Endothelial cell of umbilical vein (primary cell): ENCODE measurements around the gene ZBTB21. TPM values are rescaled to one million over a fixed set of nuclear protein-coding genes. Genes with fewer than 3 reads are reported as not detected.

Experiments
- BruUV-seq: library from RNA; stranded (reverse); fragments of 400-500 nt; replicated peaks from 2 replicates; lab custom pipeline; 2021; lab: Mats Ljungman, UMichigan
- CTCF ChIA-PET: fragments of 300-600, 350-600 bp; sonication (Branson Sonifier 250); formaldehyde crosslinking; loops from one replicate; lab custom pipeline; 2021; ENCODE audit warnings: antibody characterized with exemption, inconsistent platforms; lab: Charles Lee
- POLR2A ChIA-PET: fragments of 300-600, 350-600 bp; sonication (Branson Sonifier 250); formaldehyde crosslinking; loops from one replicate; lab custom pipeline; 2021; ENCODE audit warnings: antibody characterized with exemption, inconsistent platforms; lab: Charles Lee
- DNase-seq: peaks from one replicate; pipeline ENCODE4 v3.0.0-alpha.2; 2011; ENCODE audit warnings: low read depth, low spot score
- FAIRE-seq: peaks from 2 replicates; lab custom pipeline; 2011; peaks lifted over from hg19 to GRCh38; lab: Jason Lieb, UNC
- H2AFZ ChIP-seq: 2 replicates; pipeline ENCODE4 v1.6.0; 2012; ENCODE audit warnings: low read depth, low read length, control low read depth, inconsistent platforms
- H3K27ac ChIP-seq: 2 replicates; pipeline ENCODE4 v1.5.1; 2011; ENCODE audit warnings: low read depth, mild to moderate bottlenecking, control low read depth, low read length, moderate library complexity; ENCODE audit not compliant: insufficient read depth
- H3K27me3 ChIP-seq, 2 experiments: 2 replicates each; pipeline versions ENCODE4 v1.6.0 to v1.6.1; 2011; ENCODE audit warnings: low read length in 2 of 2, mixed read lengths in 1 of 2; ENCODE audit not compliant: control insufficient read depth in 2 of 2, insufficient read depth in 2 of 2
- H3K36me3 ChIP-seq, 2 experiments: 2 replicates in 1 of 2; 3 replicates in 1 of 2; pipeline ENCODE4 v1.5.1; 2011; ENCODE audit warnings: low read length in 2 of 2, mild to moderate bottlenecking in 1 of 2, moderate library complexity in 1 of 2; ENCODE audit not compliant: control insufficient read depth in 2 of 2, insufficient read depth in 2 of 2; ENCODE audit errors: extremely low read depth in 1 of 2
- H3K4me1 ChIP-seq: 3 replicates; pipeline ENCODE4 v1.5.1; 2011; ENCODE audit warnings: mild to moderate bottlenecking, low read length; ENCODE audit not compliant: control insufficient read depth, insufficient read depth; ENCODE audit errors: extremely low read depth
- H3K4me2 ChIP-seq: 2 replicates; pipeline ENCODE4 v1.6.1; 2011; ENCODE audit warnings: low read length, control low read depth, mixed read lengths; ENCODE audit not compliant: insufficient read depth
- H3K4me3 ChIP-seq, 3 experiments: fragments of 200-600 bp in 1 of 3; sonication (generic), shearing (Covaris generic) in 1 of 3; replicated peaks in 1 of 3; 2 replicates each; pipeline ENCODE4 v1.5.1; 2011 to 2016; ENCODE audit warnings: control low read depth in 3 of 3, low read length in 3 of 3, mild to moderate bottlenecking in 2 of 3, inconsistent platforms in 1 of 3, low read depth in 1 of 3, moderate library complexity in 1 of 3; ENCODE audit not compliant: insufficient read depth in 1 of 3
- H3K79me2 ChIP-seq: 2 replicates; pipeline ENCODE4 v1.6.0; 2012; ENCODE audit warnings: low read length, inconsistent platforms; ENCODE audit not compliant: control insufficient read depth, insufficient read depth
- H3K9ac ChIP-seq: replicated peaks from 2 replicates; pipeline ENCODE3; 2011; ENCODE audit warnings: low read length, control low read depth; ENCODE audit not compliant: insufficient read depth; ENCODE audit errors: extremely low read depth
- H3K9me1 ChIP-seq: replicated peaks from 3 replicates; pipeline ENCODE4 v1.6.0; 2011; ENCODE audit warnings: mild to moderate bottlenecking, low read length; ENCODE audit not compliant: control insufficient read depth, insufficient read depth; ENCODE audit errors: extremely low read depth
- H3K9me3 ChIP-seq: replicated peaks from 2 replicates; pipeline ENCODE4 v1.5.1; 2012; ENCODE audit warnings: low read length, inconsistent platforms; ENCODE audit not compliant: control insufficient read depth, insufficient read depth
- H4K20me1 ChIP-seq: replicated peaks from 2 replicates; pipeline ENCODE3; 2011; ENCODE audit warnings: mild to moderate bottlenecking, low read length; ENCODE audit not compliant: control insufficient read depth, insufficient read depth; ENCODE audit errors: extremely low read depth
- EZH2 ChIP-seq: IDR thresholded peaks from 2 replicates; pipeline ENCODE4 v1.6.1; 2012; ENCODE audit warnings: borderline replicate concordance, low read depth, mild to moderate bottlenecking, moderate library complexity, low read length, inconsistent platforms; ENCODE audit not compliant: severe bottlenecking
- FOS ChIP-seq: IDR thresholded peaks from 2 replicates; pipeline ENCODE4 v1.6.1; 2011; ENCODE audit warnings: mild to moderate bottlenecking, low read length, moderate library complexity, borderline replicate concordance; ENCODE audit not compliant: insufficient read depth
- GATA2 ChIP-seq: IDR thresholded peaks from 2 replicates; pipeline ENCODE4 v1.7.0; 2011; ENCODE audit warnings: low read depth, mild to moderate bottlenecking, moderate library complexity, mixed read lengths, low read length; ENCODE audit not compliant: insufficient read length, insufficient read depth
- JUN ChIP-seq: IDR thresholded peaks from 2 replicates; pipeline ENCODE4 v1.6.1; 2011; ENCODE audit warnings: borderline replicate concordance, low read depth; ENCODE audit not compliant: insufficient read length, insufficient read depth
- MYC ChIP-seq: IDR thresholded peaks from one replicate; pipeline ENCODE4 v1.6.1; 2011; ENCODE audit warnings: mild to moderate bottlenecking, low read depth, low read length
- POLR2A ChIP-seq: IDR thresholded peaks from 2 replicates; pipeline ENCODE4 v1.6.1; 2012; ENCODE audit warnings: low read depth, mild to moderate bottlenecking, control low read depth, low read length
- POLR2AphosphoS5 ChIP-seq: IDR thresholded peaks from 2 replicates; pipeline ENCODE4 v1.6.1; 2012; ENCODE audit warnings: low read depth, mild to moderate bottlenecking, control low read depth, low read length, moderate library complexity; ENCODE audit not compliant: insufficient read depth
- dilution Hi-C: fragments of 300-500 bp; cut with MboI; formaldehyde crosslinking; loops from one replicate; pipeline ENCODE4 v1.15.0; 2019; ENCODE audit warnings: low sequenced_read_pairs; ENCODE audit not compliant: extremely low pct_ligation_motif_present
- intact Hi-C: fragments of 100-400 bp; cut with micrococcal nuclease; formaldehyde crosslinking; loops from one replicate; pipeline ENCODE4 v1.10.0; 2022
- polyA plus RNA-seq, 4 experiments: library from polyadenylated mRNA; depleted of rRNA in 3 of 4; stranded (reverse) in 3 of 4; unstranded in 1 of 4; fragments of >200 nt; gene quantifications; 2 replicates each; pipeline versions ENCODE4 v1.2.1 to v1.2.3, GENCODE V29; 2011 to 2012; ENCODE audit warnings: missing spikeins in 1 of 4
- total RNA-seq: library from RNA; stranded (reverse); gene quantifications from 2 replicates; pipeline ENCODE4 v1.2.3, GENCODE V29; 2021
- TF ChIP-seq, protein P1 (sequence below), 2 donors: IDR thresholded peaks; 1 replicate in 1 of 2; 2 replicates in 1 of 2; pipeline ENCODE4 v1.5.1; 2011; ENCODE audit warnings: low read length in 2 of 2, mild to moderate bottlenecking in 2 of 2, moderate library complexity in 2 of 2, control low read depth in 1 of 2, inconsistent platforms in 1 of 2, low read depth in 1 of 2; ENCODE audit not compliant: insufficient read depth in 1 of 2; ENCODE audit errors: extremely low read depth in 1 of 2
- TF ChIP-seq, protein P2 (sequence below): IDR thresholded peaks from 2 replicates; pipeline ENCODE4 v1.6.1; 2011; ENCODE audit not compliant: insufficient read depth, insufficient read length

ZBTB21 gene
- total and polyA plus RNA-seq, 2 donors (not counting 3 experiments of a cell fraction or from before 2014, with no cell fraction given), result 2.8 to 12.4 TPM

DNA sequence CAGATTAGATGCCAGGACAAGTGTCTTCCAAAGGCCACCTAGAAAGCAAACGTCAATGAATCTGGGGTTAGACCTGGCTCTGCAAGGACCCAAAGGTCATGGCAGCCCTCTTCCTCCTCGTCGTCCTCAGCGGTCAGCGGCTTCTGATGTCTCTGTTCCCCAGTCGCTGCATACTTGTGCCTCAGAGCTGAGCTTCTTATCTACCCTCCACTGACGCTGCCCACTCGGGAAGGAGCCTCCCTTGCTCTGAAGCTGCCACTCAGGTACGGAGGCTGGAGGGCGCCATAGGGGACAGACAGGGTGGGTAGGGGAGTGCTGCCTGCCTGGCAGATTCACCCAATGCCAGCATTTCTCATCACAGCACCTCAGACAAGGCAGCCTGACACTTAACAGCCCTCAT is 49.6 kb upstream of the ZBTB21 start:
- BruUV-seq, result no TSS peak

More for the DNA sequence above, 49.6 kb upstream of the ZBTB21 start:
- H3K79me2 ChIP-seq, result no peaks in the 10 kb centered on the region
- intact Hi-C loops (loop anchor here (5.0 kb wide), 1 partner anchor 42 kb away; no protein-coding TSS in a partner anchor), dilution Hi-C loops (no loop called here)
- CTCF ChIA-PET, result no interaction called here
- no peaks in the 10 kb centered on the region for H4K20me1 ChIP-seq
- H3K27ac ChIP-seq, result no peak overlapping the region
- no peaks in the 10 kb centered on the region for H3K9me3 ChIP-seq
- DNase-seq (no peak), FAIRE-seq (no peak)
- H2AFZ ChIP-seq, result no peak overlapping the region
- peaks cover 23% of the 10 kb centered on the region for H3K4me1 ChIP-seq
- TF ChIP-seq GATA2 (no peak), JUN (no peak), POLR2A (no peak), EZH2 (no peak), FOS (no peak), MYC (no peak), POLR2AphosphoS5 (no peak)
- TF ChIP-seq, protein P1, sequence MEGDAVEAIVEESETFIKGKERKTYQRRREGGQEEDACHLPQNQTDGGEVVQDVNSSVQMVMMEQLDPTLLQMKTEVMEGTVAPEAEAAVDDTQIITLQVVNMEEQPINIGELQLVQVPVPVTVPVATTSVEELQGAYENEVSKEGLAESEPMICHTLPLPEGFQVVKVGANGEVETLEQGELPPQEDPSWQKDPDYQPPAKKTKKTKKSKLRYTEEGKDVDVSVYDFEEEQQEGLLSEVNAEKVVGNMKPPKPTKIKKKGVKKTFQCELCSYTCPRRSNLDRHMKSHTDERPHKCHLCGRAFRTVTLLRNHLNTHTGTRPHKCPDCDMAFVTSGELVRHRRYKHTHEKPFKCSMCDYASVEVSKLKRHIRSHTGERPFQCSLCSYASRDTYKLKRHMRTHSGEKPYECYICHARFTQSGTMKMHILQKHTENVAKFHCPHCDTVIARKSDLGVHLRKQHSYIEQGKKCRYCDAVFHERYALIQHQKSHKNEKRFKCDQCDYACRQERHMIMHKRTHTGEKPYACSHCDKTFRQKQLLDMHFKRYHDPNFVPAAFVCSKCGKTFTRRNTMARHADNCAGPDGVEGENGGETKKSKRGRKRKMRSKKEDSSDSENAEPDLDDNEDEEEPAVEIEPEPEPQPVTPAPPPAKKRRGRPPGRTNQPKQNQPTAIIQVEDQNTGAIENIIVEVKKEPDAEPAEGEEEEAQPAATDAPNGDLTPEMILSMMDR (IDR thresholded peaks at IDR 0.05; ENCODE audit: extremely low read depth in 1 of 2, insufficient read depth in 1 of 2, low read depth in 1 of 2, low read length in 2 of 2), result no peak
- TF ChIP-seq, protein P2, sequence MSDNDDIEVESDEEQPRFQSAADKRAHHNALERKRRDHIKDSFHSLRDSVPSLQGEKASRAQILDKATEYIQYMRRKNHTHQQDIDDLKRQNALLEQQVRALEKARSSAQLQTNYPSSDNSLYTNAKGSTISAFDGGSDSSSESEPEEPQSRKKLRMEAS, result no peak
- peaks cover 0 to 2% of the 10 kb centered on the region in 2 experiments for H3K27me3 ChIP-seq
- no peak overlapping the region for H3K4me2 ChIP-seq
- no peak overlapping the region for H3K4me3 ChIP-seq
- H3K9ac ChIP-seq, result no peak overlapping the region
- no peaks in the 10 kb centered on the region for H3K36me3 ChIP-seq
- POLR2A ChIA-PET, result no interaction called here
- no peaks in the 10 kb centered on the region for H3K9me1 ChIP-seq
